DND-41 (cell line): ENCODE data around the gene MARVELD3.

Source experiments
- EZH2 ChIP-seq: IDR thresholded peaks from 3 replicates; pipeline ENCODE4 v1.6.1; 2012; ENCODE audit warnings: borderline replicate concordance, low read depth, mild to moderate bottlenecking, moderate library complexity, low read length, inconsistent platforms; ENCODE audit not compliant: severe bottlenecking
- TF ChIP-seq, protein P1 (sequence below): IDR thresholded peaks from 2 replicates; pipeline ENCODE4 v1.5.1; 2012; ENCODE audit warnings: borderline replicate concordance, low read length, moderate library complexity, mild to moderate bottlenecking; ENCODE audit not compliant: poor library complexity, severe bottlenecking; ENCODE audit errors: extremely low read depth

GRCh38 chr16:71623597-71623996 lies 2.4 kb upstream of the MARVELD3 start:
- TF ChIP-seq, protein P1, sequence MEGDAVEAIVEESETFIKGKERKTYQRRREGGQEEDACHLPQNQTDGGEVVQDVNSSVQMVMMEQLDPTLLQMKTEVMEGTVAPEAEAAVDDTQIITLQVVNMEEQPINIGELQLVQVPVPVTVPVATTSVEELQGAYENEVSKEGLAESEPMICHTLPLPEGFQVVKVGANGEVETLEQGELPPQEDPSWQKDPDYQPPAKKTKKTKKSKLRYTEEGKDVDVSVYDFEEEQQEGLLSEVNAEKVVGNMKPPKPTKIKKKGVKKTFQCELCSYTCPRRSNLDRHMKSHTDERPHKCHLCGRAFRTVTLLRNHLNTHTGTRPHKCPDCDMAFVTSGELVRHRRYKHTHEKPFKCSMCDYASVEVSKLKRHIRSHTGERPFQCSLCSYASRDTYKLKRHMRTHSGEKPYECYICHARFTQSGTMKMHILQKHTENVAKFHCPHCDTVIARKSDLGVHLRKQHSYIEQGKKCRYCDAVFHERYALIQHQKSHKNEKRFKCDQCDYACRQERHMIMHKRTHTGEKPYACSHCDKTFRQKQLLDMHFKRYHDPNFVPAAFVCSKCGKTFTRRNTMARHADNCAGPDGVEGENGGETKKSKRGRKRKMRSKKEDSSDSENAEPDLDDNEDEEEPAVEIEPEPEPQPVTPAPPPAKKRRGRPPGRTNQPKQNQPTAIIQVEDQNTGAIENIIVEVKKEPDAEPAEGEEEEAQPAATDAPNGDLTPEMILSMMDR: no peak
- no peak for TF ChIP-seq EZH2
